ENCODE data around the gene PARD6A.

PARD6A gene

GRCh38 chr16:67641779-67642708 is 18.7 kb upstream of the PARD6A start:
- no peak for TF ChIP-seq CTCF (conservative IDR thresholded peaks at IDR 0.05)
- no peak for TF ChIP-seq ZFX (IDR thresholded peaks at IDR 0.05)
- H3K27ac ChIP-seq: peak overlapping the region; percentile 62

- H3K27ac ChIP-seq: no peak overlapping the region
- TF ChIP-seq CTCF (conservative IDR thresholded peaks at IDR 0.05) (no peak), ZFX (IDR thresholded peaks at IDR 0.05) (no peak)
Observed at GRCh38 chr16:67644038-67644437, 16.7 kb upstream of the PARD6A start.

- TF ChIP-seq ZFX (IDR thresholded peaks at IDR 0.05) (no peak), CTCF (conservative IDR thresholded peaks at IDR 0.05) (no peak)
- no peak overlapping the region for H3K27ac ChIP-seq
Observed at GRCh38 chr16:67645397-67646121, 15.2 kb upstream of the PARD6A start.

GRCh38 chr16:67647111-67647651 is 13.6 kb upstream of the PARD6A start:
- H3K27ac ChIP-seq: no peak overlapping the region
- TF ChIP-seq CTCF (conservative IDR thresholded peaks at IDR 0.05) (no peak), ZFX (IDR thresholded peaks at IDR 0.05) (no peak)

GRCh38 chr16:67647681-67648080 is 13.1 kb upstream of the PARD6A start:
- TF ChIP-seq ZFX (IDR thresholded peaks at IDR 0.05): no peak
- no peak overlapping the region for H3K27ac ChIP-seq

- TF ChIP-seq CTCF (conservative IDR thresholded peaks at IDR 0.05) (no peak), ZFX (IDR thresholded peaks at IDR 0.05) (no peak)
Observed at GRCh38 chr16:67648088-67648763, 12.5 kb upstream of the PARD6A start.

GRCh38 chr16:67648764-67649407 is 11.9 kb upstream of the PARD6A start:
- TF ChIP-seq CTCF (conservative IDR thresholded peaks at IDR 0.05): no peak
- no peak for TF ChIP-seq ZFX (IDR thresholded peaks at IDR 0.05)
- H3K27ac ChIP-seq: no peak overlapping the region

More at GRCh38 chr16:67648088-67648763, 12.5 kb upstream of the PARD6A start:
- H3K27ac ChIP-seq: no peak overlapping the region

All from C4-2B (cell line).